ENCODE measurements around the gene PGLYRP4.

- no peak for TF ChIP-seq TARDBP (IDR thresholded peaks at IDR 0.05)
- TF ChIP-seq HDGF (IDR thresholded peaks at IDR 0.05; ENCODE audit: borderline replicate concordance) = no peak
- no peak for TF ChIP-seq SP1 (IDR thresholded peaks at IDR 0.05)
- TF ChIP-seq BHLHE40 (IDR thresholded peaks at IDR 0.05; ENCODE audit: borderline replicate concordance) = no peak
- TF ChIP-seq LEF1 (IDR thresholded peaks at IDR 0.05; ENCODE audit: borderline replicate concordance) = no peak
- TF ChIP-seq L3MBTL2 (conservative IDR thresholded peaks at IDR 0.05) = no peak
- no peak for TF ChIP-seq FOXM1 (IDR thresholded peaks at IDR 0.05; ENCODE audit: borderline replicate concordance)
- no peak for TF ChIP-seq FOXA1 (IDR thresholded peaks at IDR 0.05)
- no peak for TF ChIP-seq NFRKB (IDR thresholded peaks at IDR 0.05)
- TF ChIP-seq SUZ12 (IDR thresholded peaks at IDR 0.05) = no peak
Measured at GRCh38 chr1:153340356-153340755, 8.3 kb downstream of the PGLYRP4 start.
